GM19455 (cell line): ENCODE data around the gene LINC00305.

Experiments used
- ATAC-seq: cut with Tn5 transposase; IDR thresholded peaks from one replicate; pipeline ENCODE4 v1.9.1; 2021; ENCODE audit not compliant: unreplicated experiment

Gene LINC00305

DNA sequence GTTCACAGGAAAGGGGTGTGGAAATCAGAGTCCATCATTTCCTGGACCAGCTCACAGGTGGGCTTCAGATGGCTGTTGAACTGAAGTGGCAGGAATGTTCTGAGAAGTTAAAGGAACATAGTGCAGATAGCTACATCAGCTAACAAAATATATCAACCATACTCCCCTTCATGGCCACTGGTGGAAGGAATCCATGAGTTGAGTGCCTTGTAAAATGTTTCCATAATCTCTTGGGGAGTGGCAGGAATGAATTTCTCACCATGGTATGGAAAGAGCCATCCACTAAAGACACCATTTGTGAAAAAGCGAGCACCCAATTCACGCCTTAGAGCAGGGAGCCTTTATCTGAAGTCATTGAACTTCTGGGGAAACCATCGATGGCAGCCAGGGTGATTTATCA, at the start of gene LINC00305:
Gene LINC00305, minus strand, starts transcription at position 101 of the 400 bp plus-strand sequence.
- no peak for ATAC-seq

- ATAC-seq, result no peak
Observed at GRCh38 chr18:64191069-64191468, 42.2 kb upstream of the LINC00305 start.

GRCh38 chr18:64185987-64186386, 37.1 kb upstream of the LINC00305 start:
- no peak for ATAC-seq

DNA sequence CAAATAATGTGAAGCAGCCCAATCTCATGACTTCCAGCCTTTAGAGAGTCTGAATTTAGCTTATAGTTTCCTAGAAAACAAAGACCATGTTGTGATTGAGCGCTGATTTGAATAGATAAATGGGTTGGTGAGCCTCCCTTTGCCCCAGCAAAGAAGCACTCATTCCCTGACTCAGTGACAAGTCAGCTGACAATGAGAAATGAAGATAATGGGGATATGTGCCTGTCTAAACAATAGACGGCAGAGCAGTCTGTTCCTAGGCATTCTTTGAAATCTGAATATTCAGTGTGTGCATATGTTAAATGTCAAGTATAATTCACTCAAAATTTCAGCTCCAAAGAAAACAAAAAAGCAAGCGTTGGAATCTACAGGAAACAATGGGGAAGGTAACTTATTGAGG, 34.8 kb upstream of the LINC00305 start:
- no peak for ATAC-seq

- ATAC-seq, result no peak
Observed at GRCh38 chr18:64180617-64181016, 31.7 kb upstream of the LINC00305 start.

GRCh38 chr18:64180171-64180570, 31.3 kb upstream of the LINC00305 start:
- no peak for ATAC-seq

DNA sequence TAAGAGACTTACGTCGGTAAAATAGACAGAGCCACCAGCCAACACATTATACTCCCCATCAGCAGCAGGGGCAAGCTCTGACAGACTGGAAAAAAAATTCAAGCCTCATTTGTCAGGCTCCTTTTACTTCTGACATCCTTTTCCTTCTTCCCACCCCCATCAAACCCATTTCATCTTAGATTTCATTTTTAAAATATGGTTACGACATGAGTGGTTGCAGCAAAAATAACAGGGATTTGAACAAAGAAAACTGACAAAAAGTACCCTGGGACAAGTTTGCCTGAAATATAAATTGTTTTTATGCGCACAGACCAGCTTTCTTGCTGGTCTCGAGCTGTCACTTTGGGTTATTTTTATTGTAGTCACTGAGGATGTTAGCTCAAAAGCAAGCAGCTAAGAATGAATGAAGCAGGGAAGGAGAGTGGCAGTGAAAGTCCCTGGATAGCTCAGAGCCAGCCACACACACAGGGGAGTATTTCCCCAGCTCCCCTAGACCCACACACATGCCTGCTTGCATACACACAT, 30.7 kb upstream of the LINC00305 start:
- no peak for ATAC-seq

GRCh38 chr18:64178860-64179259, 30.0 kb upstream of the LINC00305 start:
- no peak for ATAC-seq

GRCh38 chr18:64175432-64175831, 26.5 kb upstream of the LINC00305 start:
- ATAC-seq, result no peak

- ATAC-seq, result no peak
Observed at GRCh38 chr18:64171576-64171975, 22.7 kb upstream of the LINC00305 start.

DNA sequence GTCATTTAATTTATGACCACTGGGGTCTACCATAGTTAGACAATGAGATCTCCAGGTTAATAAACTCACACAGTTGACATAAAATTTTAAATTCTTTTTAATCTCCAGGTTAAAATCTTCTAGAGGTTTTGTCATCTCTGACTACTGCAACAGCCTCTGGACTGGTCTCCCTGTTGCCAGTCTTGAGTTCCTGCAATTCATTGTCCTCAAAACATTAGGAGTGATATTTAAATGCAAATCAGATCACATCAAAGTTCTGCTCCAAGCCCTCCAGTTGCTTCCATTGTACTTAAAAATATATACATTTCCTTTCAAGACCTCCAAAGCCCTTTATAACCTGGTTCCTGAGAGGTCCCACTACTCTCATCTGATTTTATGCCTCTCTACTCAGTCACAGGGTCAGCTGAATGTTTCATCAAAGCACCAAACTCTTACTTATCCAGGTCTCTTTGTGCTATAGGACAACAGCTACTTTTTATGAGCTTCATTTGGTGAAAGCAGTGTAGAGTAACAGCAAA, 18.6 kb upstream of the LINC00305 start:
- no peak for ATAC-seq

DNA sequence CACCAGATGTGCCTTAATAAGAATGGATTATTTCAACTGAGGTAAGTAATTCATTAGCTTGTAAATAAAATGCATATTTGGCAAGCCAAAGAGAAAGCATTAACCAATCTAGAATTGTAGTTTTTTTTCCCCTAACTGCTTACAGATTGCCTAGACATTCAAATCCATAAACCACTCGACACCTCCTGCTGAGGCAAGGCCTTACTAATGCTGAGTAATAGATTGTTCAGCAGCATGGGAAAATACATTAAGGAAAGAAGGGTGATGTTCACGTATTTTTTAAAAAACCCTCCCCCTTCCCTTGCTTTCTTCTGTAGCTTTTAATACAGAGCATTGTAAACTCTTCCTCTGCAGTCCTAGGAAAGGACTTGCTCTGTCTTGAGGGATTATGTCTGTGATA, 17.0 kb upstream of the LINC00305 start:
- no peak for ATAC-seq

- no peak for ATAC-seq
Observed at GRCh38 chr18:64164883-64165282, 16.0 kb upstream of the LINC00305 start.

DNA sequence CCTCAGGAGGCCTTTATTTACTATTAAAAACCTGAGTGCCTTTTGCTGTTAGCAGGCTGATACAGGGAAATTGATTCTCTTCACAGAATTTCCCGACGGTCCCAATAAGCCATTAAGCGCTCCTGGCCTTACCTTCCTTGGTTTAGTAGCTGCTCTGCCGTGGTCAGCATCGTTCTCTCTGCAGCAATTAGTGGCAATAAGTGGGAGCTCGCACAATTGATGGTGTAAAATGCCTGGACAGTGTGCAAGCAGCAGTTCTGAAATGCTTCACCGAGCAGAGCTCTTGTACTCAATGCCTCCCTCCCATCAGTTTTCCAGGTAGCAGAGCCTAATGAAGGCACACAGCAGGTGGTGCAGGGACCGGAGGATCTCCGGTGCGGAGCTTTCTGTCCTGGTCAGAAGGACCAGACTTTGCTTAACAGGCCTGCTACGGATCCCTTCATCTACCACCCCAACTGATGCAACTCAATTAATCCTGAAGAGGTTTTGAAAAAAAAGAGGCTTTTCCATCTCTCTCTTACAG, 1.1 kb upstream of the LINC00305 start:
- no peak for ATAC-seq

GRCh38 chr18:64142904-64143303, 6.0 kb downstream of the LINC00305 start:
- no peak for ATAC-seq

DNA sequence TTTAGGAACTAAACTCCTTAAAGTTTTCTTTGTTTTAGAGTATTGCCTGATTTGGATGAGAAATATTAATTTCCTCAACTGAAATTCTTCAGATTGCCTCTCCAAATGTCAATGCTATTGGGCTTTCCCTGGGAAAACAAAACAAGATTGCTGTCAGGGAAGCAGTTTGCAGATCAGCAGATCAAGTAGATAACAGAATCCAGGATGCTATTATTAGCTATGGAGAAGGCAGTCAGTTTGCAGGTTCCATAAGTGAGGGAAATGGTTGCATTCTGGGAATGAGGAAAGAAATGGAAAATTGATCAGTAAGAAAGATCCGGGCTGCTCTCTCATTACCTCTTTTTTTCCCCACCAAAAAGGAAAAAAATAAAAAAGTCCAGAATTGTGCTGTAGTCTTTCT, 11.0 kb downstream of the LINC00305 start:
- no peak for ATAC-seq

GRCh38 chr18:64134044-64134747, 14.7 kb downstream of the LINC00305 start:
- no peak for ATAC-seq

DNA sequence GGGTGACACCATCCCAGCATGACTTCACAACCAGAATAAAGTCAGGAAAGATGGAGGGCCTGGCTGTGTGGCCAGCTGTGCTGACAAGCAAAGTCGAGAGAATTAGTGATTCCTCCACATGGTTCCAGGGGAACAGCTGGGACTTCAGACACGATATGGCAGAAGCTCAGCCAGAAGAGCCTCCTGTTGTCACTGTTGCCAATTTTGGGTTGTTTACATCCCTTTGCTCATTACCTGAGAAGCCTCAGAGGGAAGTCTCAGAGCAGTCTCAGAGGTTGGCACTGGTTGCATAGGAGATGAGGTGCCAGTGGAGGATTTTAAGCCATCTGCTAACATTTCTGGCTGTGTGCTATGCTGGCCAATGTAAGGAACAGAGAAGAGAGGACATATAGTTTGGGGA, 16.0 kb downstream of the LINC00305 start:
- ATAC-seq, result no peak

GRCh38 chr18:64131314-64131713, 17.6 kb downstream of the LINC00305 start:
- no peak for ATAC-seq

DNA sequence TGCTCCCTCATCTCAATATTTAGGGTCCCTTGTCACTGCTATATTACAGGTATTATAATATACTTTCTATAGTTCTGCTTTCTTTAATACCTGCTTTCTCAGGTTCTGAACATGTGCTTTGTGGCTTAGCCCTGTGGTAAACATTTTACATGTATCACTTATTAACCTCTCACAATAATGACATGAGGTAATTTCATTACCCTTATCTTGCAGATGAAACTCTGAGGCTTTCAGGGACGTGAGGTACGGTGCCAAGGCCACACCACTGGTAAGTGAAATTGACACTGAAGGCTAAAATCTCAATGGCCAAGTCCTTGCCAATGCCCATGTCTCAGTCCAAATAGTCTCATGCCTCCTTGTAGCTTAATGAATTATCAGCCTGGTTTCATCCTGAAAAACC, 21.7 kb downstream of the LINC00305 start:
- no peak for ATAC-seq

GRCh38 chr18:64119916-64120315, 29.0 kb downstream of the LINC00305 start:
- ATAC-seq, result no peak

DNA sequence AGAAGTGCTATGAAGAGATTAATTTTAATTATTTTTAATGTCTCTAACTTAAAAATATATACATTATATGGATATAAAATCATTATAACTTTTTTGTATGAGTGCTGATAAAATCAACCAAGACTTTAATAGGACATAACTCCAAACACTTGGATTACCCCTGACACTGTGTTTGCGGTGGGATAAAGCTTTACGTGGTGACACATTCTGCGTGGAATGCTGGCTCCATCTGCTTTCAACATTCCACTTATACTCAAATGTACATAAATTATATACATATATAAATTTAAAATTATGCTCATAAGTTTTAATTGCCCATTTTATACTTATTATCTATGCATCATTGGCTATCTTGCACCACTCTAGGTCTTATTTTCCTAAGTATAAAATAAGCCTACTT, 30.5 kb downstream of the LINC00305 start:
- no peak for ATAC-seq
